Measurements from ENCODE around the gene HDAC2.
"Not testable (repeated sequence)": the region's sequence is repeated elsewhere in the genome, so short reads cannot be mapped to it uniquely, and the experiment has no call there.

The HDAC2 gene

DNA sequence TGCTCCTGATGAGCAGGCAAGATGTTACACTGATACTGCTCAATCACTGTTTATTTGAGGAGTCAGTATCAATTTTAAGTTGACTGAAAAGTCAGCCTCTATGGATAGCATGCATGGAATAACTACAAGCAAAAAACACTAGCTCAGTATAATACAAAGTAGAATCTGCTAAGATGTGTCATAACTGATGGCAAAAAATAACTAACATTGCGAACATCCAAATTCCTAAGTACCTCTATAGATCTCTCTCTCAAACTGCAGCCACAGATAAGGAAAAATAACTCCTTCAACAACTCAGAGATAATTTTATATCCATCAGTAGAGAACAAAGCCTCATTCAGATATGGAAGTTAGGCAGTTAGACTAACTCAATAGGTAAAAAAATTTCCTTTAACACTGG lies 16.3 kb downstream of the HDAC2 start:
- no peak overlapping the region for H3K4me3 ChIP-seq
- TF ChIP-seq, protein P1, sequence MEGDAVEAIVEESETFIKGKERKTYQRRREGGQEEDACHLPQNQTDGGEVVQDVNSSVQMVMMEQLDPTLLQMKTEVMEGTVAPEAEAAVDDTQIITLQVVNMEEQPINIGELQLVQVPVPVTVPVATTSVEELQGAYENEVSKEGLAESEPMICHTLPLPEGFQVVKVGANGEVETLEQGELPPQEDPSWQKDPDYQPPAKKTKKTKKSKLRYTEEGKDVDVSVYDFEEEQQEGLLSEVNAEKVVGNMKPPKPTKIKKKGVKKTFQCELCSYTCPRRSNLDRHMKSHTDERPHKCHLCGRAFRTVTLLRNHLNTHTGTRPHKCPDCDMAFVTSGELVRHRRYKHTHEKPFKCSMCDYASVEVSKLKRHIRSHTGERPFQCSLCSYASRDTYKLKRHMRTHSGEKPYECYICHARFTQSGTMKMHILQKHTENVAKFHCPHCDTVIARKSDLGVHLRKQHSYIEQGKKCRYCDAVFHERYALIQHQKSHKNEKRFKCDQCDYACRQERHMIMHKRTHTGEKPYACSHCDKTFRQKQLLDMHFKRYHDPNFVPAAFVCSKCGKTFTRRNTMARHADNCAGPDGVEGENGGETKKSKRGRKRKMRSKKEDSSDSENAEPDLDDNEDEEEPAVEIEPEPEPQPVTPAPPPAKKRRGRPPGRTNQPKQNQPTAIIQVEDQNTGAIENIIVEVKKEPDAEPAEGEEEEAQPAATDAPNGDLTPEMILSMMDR (IDR thresholded peaks at IDR 0.05) = no peak
- H3K27ac ChIP-seq = no peak overlapping the region
- DNase-seq (ENCODE audit: low spot score) = no peak

DNA sequence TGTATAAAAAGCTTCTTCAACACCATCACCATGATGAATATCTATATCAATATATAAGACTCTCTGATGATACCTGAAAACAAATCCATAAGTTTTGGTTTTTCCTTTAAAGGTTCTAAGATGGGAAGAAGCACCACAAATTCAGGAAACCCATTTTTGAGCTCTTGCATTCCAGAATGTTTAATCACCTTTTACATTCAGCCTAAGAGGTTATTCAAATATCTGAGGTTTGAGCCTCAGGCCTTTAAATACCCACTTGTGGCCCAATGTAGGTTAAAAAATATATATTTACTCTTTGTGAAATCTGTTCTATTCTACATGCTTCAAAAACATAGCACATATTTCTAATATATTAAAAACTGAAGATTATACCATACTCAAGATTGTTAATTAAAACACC lies 17.6 kb downstream of the HDAC2 start:
- no peak for DNase-seq (ENCODE audit: low spot score)
- Histone ChIP-seq H3K4me3 (no peak overlapping the region), H3K27ac (no peak overlapping the region)
- TF ChIP-seq, protein P1 (IDR thresholded peaks at IDR 0.05) = no peak

DNA sequence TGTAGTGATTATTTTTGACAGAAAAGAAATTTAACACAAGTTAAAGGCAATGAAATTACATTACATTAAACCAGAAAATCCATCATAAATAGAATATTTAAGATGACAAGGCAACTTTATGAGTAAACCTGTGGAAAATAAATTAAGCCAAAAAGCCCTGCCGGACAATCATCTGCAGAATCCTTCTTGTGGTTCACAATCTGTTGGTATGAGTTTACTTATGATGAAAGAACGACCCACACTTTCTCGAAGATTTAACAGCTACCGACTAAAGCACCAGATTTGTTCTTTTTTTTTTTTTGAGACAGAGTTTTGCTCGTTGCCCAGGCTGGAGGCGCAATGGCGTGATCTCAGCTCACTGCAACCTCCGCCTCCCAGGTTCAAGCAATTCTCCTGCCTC lies 21.4 kb downstream of the HDAC2 start:
- TF ChIP-seq, protein P1 (IDR thresholded peaks at IDR 0.05) = no peak
- no peak overlapping the region for H3K4me3 ChIP-seq
- H3K27ac ChIP-seq = no peak overlapping the region
- no peak for DNase-seq (ENCODE audit: low spot score)

DNA sequence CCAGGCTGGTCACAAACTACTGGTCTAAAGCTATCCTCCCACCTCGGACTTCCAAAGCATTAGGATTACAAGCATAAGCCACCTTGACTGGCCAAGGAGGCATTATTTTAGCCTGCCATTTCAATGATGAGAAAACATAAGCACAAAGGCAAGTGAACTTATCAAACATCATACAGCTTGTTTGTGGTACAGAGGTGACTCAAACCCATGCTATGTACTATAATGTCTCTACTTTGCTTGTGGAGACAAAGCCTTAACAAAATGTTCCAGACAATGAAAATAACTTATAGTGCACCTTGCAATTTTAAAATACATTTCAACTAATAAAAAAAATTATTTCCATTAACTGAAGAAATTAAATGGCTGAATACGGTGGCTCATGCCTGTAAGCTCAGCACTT lies 26.2 kb downstream of the HDAC2 start:
- no peak overlapping the region for H3K4me3 ChIP-seq
- no peak for DNase-seq (ENCODE audit: low spot score)
- H3K27ac ChIP-seq = no peak overlapping the region
- TF ChIP-seq, protein P1 (IDR thresholded peaks at IDR 0.05) = no peak

DNA sequence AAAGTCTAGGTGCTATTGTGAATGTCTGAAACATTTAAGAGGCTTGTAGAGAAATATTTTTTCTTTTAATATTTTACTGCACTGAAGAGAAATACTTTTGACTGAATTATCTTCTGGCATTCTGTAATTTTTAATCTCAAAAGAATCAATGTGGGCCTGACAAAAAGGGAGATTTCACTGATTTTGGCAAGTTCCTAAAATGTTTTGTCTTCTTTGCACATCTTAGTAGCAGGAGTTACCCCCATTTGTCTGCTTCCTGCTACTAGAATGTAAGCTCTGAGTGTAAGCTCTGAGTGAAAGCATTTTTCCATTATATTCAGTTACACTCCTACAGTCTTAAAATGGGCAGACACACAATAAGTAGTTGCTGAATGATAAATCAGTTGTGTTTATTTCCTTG lies 31.1 kb downstream of the HDAC2 start:
- no peak overlapping the region for H3K27ac ChIP-seq
- H3K4me3 ChIP-seq = no peak overlapping the region
- TF ChIP-seq, protein P1 (IDR thresholded peaks at IDR 0.05) = no peak
- no peak for DNase-seq (ENCODE audit: low spot score)

DNA sequence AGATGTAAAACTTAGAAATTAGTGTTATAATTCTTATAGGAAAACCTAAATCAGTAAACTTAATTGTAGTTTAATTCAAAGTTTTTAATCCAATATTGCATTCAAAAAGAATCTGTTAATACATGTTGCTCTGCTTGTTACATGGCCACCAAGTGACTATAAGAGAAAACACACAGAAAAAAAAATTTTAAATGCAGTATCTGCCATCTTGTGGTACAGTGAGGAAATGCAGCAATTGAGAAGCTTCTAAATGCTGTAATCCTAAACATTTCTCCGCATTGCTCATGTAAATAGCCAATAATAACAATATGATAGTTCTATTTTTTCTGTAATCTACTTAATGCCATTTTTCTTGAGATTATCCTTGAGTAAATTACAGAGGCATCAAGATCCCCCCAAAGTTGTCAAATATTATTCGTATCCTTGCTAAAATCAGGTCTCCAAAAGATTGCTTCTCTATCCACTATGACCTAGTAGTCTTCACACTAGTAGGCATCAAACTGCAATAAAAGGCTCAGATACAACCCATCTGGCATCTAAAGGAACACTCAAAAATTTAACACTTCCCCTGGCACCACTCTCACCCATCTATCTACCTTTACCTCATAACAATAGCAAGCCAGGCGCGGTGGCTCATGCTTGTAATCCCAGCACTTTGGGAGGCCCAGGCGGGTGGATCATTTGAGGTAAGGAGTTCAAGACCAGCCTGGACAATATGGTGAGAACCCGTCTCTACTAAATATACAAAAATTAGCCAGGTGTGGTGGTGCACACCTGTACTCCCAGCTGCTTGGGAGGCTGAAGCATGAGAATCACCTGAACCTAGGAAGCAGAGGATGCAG lies 34.6 kb downstream of the HDAC2 start:
- H3K27ac ChIP-seq = no peak overlapping the region
- TF ChIP-seq, protein P1 (IDR thresholded peaks at IDR 0.05) = peak; percentile 53
- no peak for DNase-seq (ENCODE audit: low spot score)
- H3K4me3 ChIP-seq = no peak overlapping the region

DNA sequence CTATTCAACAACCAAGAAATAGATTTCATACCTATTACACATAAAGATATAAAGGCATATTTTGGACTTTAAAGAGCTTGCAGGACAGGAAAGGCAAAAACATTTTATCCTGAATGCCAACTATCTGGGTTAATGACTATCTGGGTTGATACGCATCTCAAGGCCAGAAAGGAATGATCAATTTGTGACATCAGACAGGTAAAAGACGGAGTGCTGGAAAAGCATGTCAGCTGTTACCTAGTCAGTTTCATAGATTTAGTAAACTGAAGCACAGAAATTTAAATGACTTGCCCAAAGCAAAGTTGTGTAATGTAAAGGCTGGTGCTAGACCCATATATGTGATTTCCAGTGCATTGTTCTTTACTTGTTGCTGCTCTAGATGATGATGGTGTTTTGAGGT lies 36.8 kb downstream of the HDAC2 start:
- TF ChIP-seq, protein P1 (IDR thresholded peaks at IDR 0.05) = no peak
- DNase-seq (ENCODE audit: low spot score) = no peak
- H3K4me3 ChIP-seq = no peak overlapping the region
- no peak overlapping the region for H3K27ac ChIP-seq

DNA sequence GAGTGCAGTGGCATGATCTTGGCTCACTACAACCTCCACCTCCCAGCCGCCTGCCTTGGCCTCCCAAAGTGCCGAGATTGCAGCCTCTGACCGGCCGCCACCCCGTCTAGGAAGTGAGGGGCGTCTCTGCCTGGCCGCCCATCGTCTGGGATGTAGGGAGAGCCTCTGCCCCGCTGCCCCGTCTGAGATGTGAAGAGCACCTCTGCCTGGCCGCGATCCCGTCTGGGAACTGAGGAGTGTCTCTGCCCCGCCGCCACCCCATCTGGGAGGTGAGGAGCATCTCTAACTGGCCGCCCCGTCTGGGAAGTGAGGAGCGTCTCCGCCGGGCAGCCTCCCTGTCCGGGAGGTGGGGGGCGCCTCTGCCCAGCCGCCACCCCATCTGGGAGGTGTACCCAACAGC lies 39.0 kb downstream of the HDAC2 start:
- not testable (repeated sequence) for DNase-seq (ENCODE audit: low spot score); H3K4me3 ChIP-seq; H3K27ac ChIP-seq

Data from coronary artery (tissue), 2 donors.